Measurements from ENCODE around the gene LYL1.

LYL1 gene

DNA sequence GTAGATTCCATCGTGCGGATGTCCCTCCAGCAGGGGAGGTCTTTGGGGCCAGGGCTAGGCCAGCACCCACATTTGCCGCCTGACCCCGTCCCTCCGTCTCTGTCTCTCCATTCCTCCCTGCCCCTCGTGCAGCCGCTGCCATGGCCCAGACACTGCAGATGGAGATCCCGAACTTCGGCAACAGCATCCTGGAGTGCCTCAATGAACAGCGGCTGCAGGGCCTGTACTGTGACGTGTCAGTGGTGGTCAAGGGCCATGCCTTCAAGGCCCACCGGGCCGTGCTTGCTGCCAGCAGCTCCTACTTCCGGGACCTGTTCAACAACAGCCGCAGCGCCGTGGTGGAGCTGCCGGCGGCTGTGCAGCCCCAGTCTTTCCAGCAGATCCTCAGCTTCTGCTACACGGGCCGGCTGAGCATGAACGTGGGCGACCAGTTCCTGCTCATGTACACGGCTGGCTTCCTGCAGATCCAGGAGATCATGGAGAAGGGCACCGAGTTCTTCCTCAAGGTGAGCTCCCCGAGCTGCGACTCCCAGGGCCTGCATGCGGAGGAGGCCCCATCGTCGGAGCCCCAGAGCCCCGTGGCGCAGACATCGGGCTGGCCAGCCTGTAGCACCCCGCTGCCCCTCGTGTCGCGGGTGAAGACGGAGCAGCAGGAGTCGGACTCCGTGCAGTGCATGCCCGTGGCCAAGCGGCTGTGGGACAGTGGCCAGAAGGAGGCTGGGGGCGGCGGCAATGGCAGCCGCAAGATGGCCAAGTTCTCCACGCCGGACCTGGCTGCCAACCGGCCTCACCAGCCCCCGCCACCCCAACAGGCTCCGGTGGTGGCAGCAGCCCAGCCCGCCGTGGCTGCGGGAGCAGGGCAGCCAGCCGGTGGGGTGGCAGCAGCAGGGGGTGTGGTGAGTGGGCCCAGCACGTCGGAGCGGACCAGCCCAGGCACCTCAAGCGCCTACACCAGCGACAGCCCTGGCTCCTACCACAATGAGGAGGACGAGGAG lies 32.7 kb upstream of the LYL1 start:
- Histone ChIP-seq H3K4me3 (ENCODE audit: control insufficient read depth in 1 of 7, extremely low read depth in 1 of 7, insufficient read depth in 4 of 7, low read depth in 2 of 7, low read length in 6 of 7) (no peak overlapping the region), H3K27ac (ENCODE audit: insufficient read depth in 1 of 2, low read depth in 1 of 2, low read length in 2 of 2, poor library complexity in 1 of 2, severe bottlenecking in 2 of 2) (no peak overlapping the region), H3K4me1 (ENCODE audit: control extremely low read depth in 1 of 4, control insufficient read depth in 4 of 4, insufficient read depth in 4 of 4, low read length in 3 of 4) (peaks cover 0 to 16% (median 9%) of the 10 kb centered on the region in 4 experiments), H3K27me3 (replicated peaks in 2 of 5; ENCODE audit: control insufficient read depth in 4 of 5, insufficient read depth in 5 of 5, low read length in 4 of 5) (no peaks in the 10 kb centered on the region), H3K36me3 (ENCODE audit: control insufficient read depth in 4 of 4, insufficient read depth in 4 of 4, low read length in 3 of 4) (peaks cover 3 to 57% (median 37%) of the 10 kb centered on the region in 4 experiments), H3K9me3 (ENCODE audit: control extremely low read depth in 1 of 5, control insufficient read depth in 4 of 5, insufficient read depth in 2 of 5, low read depth in 1 of 5, low read length in 4 of 5) (no peaks in the 10 kb centered on the region)
- ChIA-PET CTCF (no interaction called here), POLR2A (no interaction called here)
- DNase-seq, result no peak
- WGBS (ENCODE audit: insufficient coverage), result 99% methylated on average over 59 of the region's 60 CpGs

DNA sequence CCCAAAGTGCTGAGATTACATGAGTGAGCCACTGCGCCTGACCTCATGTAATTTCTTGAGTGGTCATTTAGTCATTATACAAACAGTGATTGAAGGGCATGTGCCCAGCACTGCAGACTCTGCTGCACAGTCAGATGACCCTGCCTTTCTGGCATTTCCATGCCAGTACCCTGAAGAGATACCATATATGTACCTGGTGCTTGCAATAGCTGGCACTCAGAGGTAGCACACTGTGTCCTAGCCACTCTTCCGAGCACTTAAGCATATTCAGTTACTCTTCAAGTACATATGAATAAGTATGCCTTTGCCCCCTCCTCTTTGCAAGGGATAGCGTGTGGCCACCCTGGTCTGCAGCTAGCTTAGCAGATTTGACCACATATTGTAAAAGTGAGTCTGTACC lies 32.0 kb upstream of the LYL1 start:
- CTCF ChIA-PET, result no interaction called here
- H3K9me3 ChIP-seq (ENCODE audit: control extremely low read depth in 1 of 5, control insufficient read depth in 4 of 5, insufficient read depth in 2 of 5, low read depth in 1 of 5, low read length in 4 of 5), result no peaks in the 10 kb centered on the region
- H3K4me3 ChIP-seq (ENCODE audit: control insufficient read depth in 1 of 7, extremely low read depth in 1 of 7, insufficient read depth in 4 of 7, low read depth in 2 of 7, low read length in 6 of 7), result no peak overlapping the region
- H3K27me3 ChIP-seq (replicated peaks in 2 of 5; ENCODE audit: control insufficient read depth in 4 of 5, insufficient read depth in 5 of 5, low read length in 4 of 5), result no peaks in the 10 kb centered on the region
- H3K27ac ChIP-seq (ENCODE audit: insufficient read depth in 1 of 2, low read depth in 1 of 2, low read length in 2 of 2, poor library complexity in 1 of 2, severe bottlenecking in 2 of 2), result no peak overlapping the region
- DNase-seq, result no peak
- 100% methylated on average over 1 of the region's 3 CpGs for WGBS (ENCODE audit: insufficient coverage)
- H3K4me1 ChIP-seq (ENCODE audit: control extremely low read depth in 1 of 4, control insufficient read depth in 4 of 4, insufficient read depth in 4 of 4, low read length in 3 of 4), result peaks cover 0 to 16% (median 9%) of the 10 kb centered on the region in 4 experiments
- peaks cover 3 to 57% (median 37%) of the 10 kb centered on the region in 4 experiments for H3K36me3 ChIP-seq (ENCODE audit: control insufficient read depth in 4 of 4, insufficient read depth in 4 of 4, low read length in 3 of 4)
- POLR2A ChIA-PET, result interaction anchor here (0.6 kb wide), 1 partner anchor 713 kb away, joined by 3 read pairs; no protein-coding TSS in a partner anchor

DNA sequence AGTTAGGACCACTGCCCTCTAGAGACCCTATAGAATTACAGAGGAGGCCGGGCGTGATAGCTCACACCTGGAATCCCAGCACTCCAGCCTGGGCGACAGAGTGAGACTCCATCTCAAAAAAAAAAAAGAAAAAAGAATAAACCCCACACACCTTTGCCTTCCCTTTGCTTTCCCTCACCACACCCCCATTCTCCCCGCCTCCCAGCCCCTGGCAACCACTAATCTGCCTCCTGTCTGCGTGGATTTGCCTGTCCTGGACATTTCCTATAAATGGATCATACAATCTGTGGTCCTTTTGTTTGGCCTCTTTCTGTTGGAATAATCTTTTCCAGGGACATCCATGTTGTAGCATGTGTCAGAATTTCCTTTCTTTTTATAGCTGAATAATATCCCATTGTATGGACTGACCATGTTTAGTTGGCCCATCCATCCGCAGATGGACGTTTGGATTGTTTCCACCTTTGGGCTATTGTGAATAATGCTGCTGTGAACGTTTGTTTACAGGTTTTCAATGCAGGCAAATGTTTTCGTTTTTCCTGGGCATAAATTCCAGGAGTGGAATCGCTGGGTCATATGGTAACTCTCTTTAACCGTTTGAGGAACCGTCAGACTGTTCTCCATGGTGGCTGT lies 30.7 kb upstream of the LYL1 start:
- CTCF ChIA-PET, result interaction anchor here (1.2 kb wide), 1 partner anchor 8 kb away, joined by 4 read pairs; no protein-coding TSS in a partner anchor
- H3K4me3 ChIP-seq (ENCODE audit: control insufficient read depth in 1 of 7, extremely low read depth in 1 of 7, insufficient read depth in 4 of 7, low read depth in 2 of 7, low read length in 6 of 7), result no peak overlapping the region
- H3K27me3 ChIP-seq (replicated peaks in 2 of 5; ENCODE audit: control insufficient read depth in 4 of 5, insufficient read depth in 5 of 5, low read length in 4 of 5), result no peaks in the 10 kb centered on the region
- 95% methylated on average over 12 of the region's 12 CpGs for WGBS (ENCODE audit: insufficient coverage)
- H3K27ac ChIP-seq (ENCODE audit: insufficient read depth in 1 of 2, low read depth in 1 of 2, low read length in 2 of 2, poor library complexity in 1 of 2, severe bottlenecking in 2 of 2), result no peak overlapping the region
- POLR2A ChIA-PET, result interaction anchor here (1.3 kb wide), 1 partner anchor 15 kb away, joined by 6 read pairs; the partner anchor contains the start of gene NACC1
- no peak for DNase-seq
- no peaks in the 10 kb centered on the region for H3K9me3 ChIP-seq (ENCODE audit: control extremely low read depth in 1 of 5, control insufficient read depth in 4 of 5, insufficient read depth in 2 of 5, low read depth in 1 of 5, low read length in 4 of 5)
- peaks cover 3 to 57% (median 32%) of the 10 kb centered on the region in 4 experiments for H3K36me3 ChIP-seq (ENCODE audit: control insufficient read depth in 4 of 4, insufficient read depth in 4 of 4, low read length in 3 of 4)
- peaks cover 0 to 14% (median 9%) of the 10 kb centered on the region in 4 experiments for H3K4me1 ChIP-seq (ENCODE audit: control extremely low read depth in 1 of 4, control insufficient read depth in 4 of 4, insufficient read depth in 4 of 4, low read length in 3 of 4)

DNA sequence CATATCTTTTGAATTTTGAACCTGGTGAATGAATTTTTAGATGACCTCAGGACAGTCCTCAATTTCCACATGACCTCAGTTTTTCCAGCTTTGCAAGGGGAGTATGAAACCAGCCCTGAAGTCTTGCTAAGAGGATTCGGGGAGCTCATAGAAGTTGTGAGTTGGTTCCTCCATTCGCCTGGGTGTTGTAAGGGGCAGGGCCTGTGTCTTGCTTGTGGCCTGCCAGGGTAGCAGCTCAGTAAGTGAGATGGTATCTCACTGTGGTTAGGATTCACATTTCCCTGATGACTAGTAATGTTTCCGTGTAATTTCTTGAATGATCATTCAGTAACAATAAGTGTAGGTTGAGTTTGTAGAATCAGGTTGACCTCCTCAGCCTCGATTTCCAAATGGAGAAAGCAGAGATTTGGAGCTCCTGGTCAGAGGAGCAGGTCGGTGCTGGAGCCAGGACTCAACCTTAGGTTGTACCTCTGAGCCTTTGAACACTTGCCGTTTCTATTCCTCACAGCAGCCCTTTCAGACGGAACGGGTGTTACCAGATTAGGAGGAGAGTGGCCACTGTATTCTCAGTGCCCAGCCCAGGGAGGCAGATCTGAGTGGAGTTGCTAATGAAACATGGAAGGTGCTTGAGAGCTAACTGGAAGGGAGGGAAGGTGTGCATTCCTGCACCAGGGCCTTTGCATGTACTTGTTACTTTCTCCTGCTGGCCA lies 30.0 kb upstream of the LYL1 start:
- peak; percentile 57 to 91 (median 84) for DNase-seq
- no peaks in the 10 kb centered on the region for H3K27me3 ChIP-seq (replicated peaks in 2 of 5; ENCODE audit: control insufficient read depth in 4 of 5, insufficient read depth in 5 of 5, low read length in 4 of 5)
- ChIA-PET CTCF (interaction anchor here (1.2 to 2.5 kb wide), 3 partner anchors 9 to 15 kb away, joined by 4 to 13 read pairs (median 6); partner anchors contain the start of gene NACC1), POLR2A (interaction anchor here (0.6 to 1.3 kb wide), 3 partner anchors 15 to 1386 kb away, joined by 3 to 6 read pairs (median 4); partner anchors contain the start of genes DNAJB1, IER2, NACC1 and STX10)
- no peaks in the 10 kb centered on the region for H3K9me3 ChIP-seq (ENCODE audit: control extremely low read depth in 1 of 5, control insufficient read depth in 4 of 5, insufficient read depth in 2 of 5, low read depth in 1 of 5, low read length in 4 of 5)
- H3K4me1 ChIP-seq (ENCODE audit: control extremely low read depth in 1 of 4, control insufficient read depth in 4 of 4, insufficient read depth in 4 of 4, low read length in 3 of 4), result peaks cover 0 to 14% (median 9%) of the 10 kb centered on the region in 4 experiments
- peaks cover 3 to 55% (median 27%) of the 10 kb centered on the region in 4 experiments for H3K36me3 ChIP-seq (ENCODE audit: control insufficient read depth in 4 of 4, insufficient read depth in 4 of 4, low read length in 3 of 4)
- 35% methylated on average over 5 of the region's 8 CpGs for WGBS (ENCODE audit: insufficient coverage)
- H3K4me3 ChIP-seq (ENCODE audit: control insufficient read depth in 1 of 7, extremely low read depth in 1 of 7, insufficient read depth in 4 of 7, low read depth in 2 of 7, low read length in 6 of 7), result no peak overlapping the region
- no peak overlapping the region for H3K27ac ChIP-seq (ENCODE audit: insufficient read depth in 1 of 2, low read depth in 1 of 2, low read length in 2 of 2, poor library complexity in 1 of 2, severe bottlenecking in 2 of 2)

DNA sequence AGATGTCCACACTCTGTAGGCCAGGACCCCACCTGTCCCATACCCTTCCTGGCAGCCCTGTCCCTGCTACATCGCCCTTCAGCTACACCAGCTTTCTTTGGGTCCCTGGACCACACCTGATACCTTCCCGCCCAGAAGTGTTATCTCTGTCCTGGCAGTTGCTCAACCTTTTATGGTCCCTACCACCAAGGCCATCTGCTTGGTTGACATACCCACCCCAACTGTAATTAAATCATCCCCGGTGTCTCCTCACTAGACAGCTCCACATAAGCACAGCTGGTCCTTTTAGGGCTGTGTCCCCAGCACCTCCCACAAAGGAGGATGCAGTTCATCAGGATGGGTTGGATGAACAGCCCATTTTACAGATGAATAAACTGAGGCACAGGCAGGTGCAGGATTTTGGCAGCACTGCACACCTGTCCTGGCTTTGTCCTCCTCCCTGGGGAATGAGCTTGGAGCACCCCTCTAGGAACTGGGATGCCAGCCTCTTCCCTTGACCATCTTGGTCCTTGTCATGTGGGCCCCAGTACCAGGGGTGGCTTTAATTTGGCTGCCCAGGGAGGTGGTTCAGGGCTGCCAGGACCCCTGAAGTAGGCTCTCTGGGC lies 28.3 kb upstream of the LYL1 start:
- Histone ChIP-seq H3K27ac (ENCODE audit: insufficient read depth in 1 of 2, low read depth in 1 of 2, low read length in 2 of 2, poor library complexity in 1 of 2, severe bottlenecking in 2 of 2) (no peak overlapping the region), H3K27me3 (replicated peaks in 2 of 5; ENCODE audit: control insufficient read depth in 4 of 5, insufficient read depth in 5 of 5, low read length in 4 of 5) (no peaks in the 10 kb centered on the region), H3K36me3 (ENCODE audit: control insufficient read depth in 4 of 4, insufficient read depth in 4 of 4, low read length in 3 of 4) (peaks cover 0 to 46% (median 18%) of the 10 kb centered on the region in 4 experiments), H3K9me3 (ENCODE audit: control extremely low read depth in 1 of 5, control insufficient read depth in 4 of 5, insufficient read depth in 2 of 5, low read depth in 1 of 5, low read length in 4 of 5) (no peaks in the 10 kb centered on the region), H3K4me3 (ENCODE audit: control insufficient read depth in 1 of 7, extremely low read depth in 1 of 7, insufficient read depth in 4 of 7, low read depth in 2 of 7, low read length in 6 of 7) (no peak overlapping the region), H3K4me1 (ENCODE audit: control extremely low read depth in 1 of 4, control insufficient read depth in 4 of 4, insufficient read depth in 4 of 4, low read length in 3 of 4) (peaks cover 0 to 14% (median 9%) of the 10 kb centered on the region in 4 experiments)
- ChIA-PET CTCF (interaction anchor here (0.7 to 2.5 kb wide), 4 partner anchors 11 to 17 kb away, joined by 3 to 13 read pairs (median 4); no protein-coding TSS in a partner anchor), POLR2A (no interaction called here)
- WGBS (ENCODE audit: insufficient coverage), result 100% methylated on average over 3 of the region's 3 CpGs
- no peak for DNase-seq

DNA sequence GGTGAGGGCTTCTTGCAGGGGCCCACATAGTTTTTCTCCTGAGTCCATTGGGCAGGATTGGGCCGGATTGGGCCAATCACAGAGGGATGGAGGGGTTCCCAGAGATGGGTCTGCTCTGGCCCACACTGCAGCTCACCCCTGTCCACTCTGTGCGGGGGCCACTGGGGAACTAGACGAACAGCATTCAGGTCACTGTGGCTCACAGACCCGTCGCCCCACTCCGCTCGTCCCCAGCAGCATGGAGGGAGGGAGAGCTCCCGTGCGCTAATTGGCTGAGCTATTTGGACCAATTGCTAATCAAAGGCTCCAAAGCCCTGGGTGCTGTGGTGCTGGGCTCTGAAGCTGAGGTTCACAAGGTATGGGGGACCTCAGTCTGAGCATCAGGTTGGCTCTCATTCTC lies 26.7 kb upstream of the LYL1 start:
- CTCF ChIA-PET, result interaction anchor here (0.9 to 2.6 kb wide), 4 partner anchors 8 to 12 kb away, joined by 3 to 8 read pairs (median 5); partner anchors contain the start of gene NACC1
- no peaks in the 10 kb centered on the region for H3K27me3 ChIP-seq (replicated peaks in 2 of 5; ENCODE audit: control insufficient read depth in 4 of 5, insufficient read depth in 5 of 5, low read length in 4 of 5)
- H3K9me3 ChIP-seq (ENCODE audit: control extremely low read depth in 1 of 5, control insufficient read depth in 4 of 5, insufficient read depth in 2 of 5, low read depth in 1 of 5, low read length in 4 of 5), result no peaks in the 10 kb centered on the region
- no peak for DNase-seq
- peaks cover 0 to 14% (median 9%) of the 10 kb centered on the region in 4 experiments for H3K4me1 ChIP-seq (ENCODE audit: control extremely low read depth in 1 of 4, control insufficient read depth in 4 of 4, insufficient read depth in 4 of 4, low read length in 3 of 4)
- peaks cover 0 to 35% (median 9%) of the 10 kb centered on the region in 4 experiments for H3K36me3 ChIP-seq (ENCODE audit: control insufficient read depth in 4 of 4, insufficient read depth in 4 of 4, low read length in 3 of 4)
- no peak overlapping the region for H3K27ac ChIP-seq (ENCODE audit: insufficient read depth in 1 of 2, low read depth in 1 of 2, low read length in 2 of 2, poor library complexity in 1 of 2, severe bottlenecking in 2 of 2)
- no peak overlapping the region for H3K4me3 ChIP-seq (ENCODE audit: control insufficient read depth in 1 of 7, extremely low read depth in 1 of 7, insufficient read depth in 4 of 7, low read depth in 2 of 7, low read length in 6 of 7)
- WGBS (ENCODE audit: insufficient coverage), result 94% methylated on average over 6 of the region's 9 CpGs
- POLR2A ChIA-PET, result no interaction called here

Data from common myeloid progenitor, CD34-positive (primary cell).